Activated naive CD8-positive, alpha-beta T cell treated with anti-CD3 and anti-CD28 coated beads, Interleukin-2, amount 50 U/mL, for 24 hours (primary cell): ENCODE results near the gene STK32B.

Experiments used
- ATAC-seq: fragments of 150-1000 bp; cut with Tn5 transposase; one replicate; pipeline ENCODE4 v1.10.0; 2021
- DNase-seq: peaks from one replicate; pipeline ENCODE4 v3.0.0; 2021
- H3K27ac Mint-ChIP-seq: one replicate; pipeline ENCODE4 v1.8.0; 2021; ENCODE audit warnings: mild to moderate bottlenecking, mixed read lengths
- H3K27me3 Mint-ChIP-seq: one replicate; pipeline ENCODE4 v1.8.0; 2021; ENCODE audit warnings: mixed read lengths
- H3K36me3 Mint-ChIP-seq: one replicate; pipeline ENCODE4 v1.8.0; 2021; ENCODE audit warnings: low read depth, mixed read lengths
- H3K4me1 Mint-ChIP-seq: one replicate; pipeline ENCODE4 v1.8.0; 2021; ENCODE audit warnings: mixed read lengths
- H3K4me3 Mint-ChIP-seq: one replicate; pipeline ENCODE4 v1.8.0; 2021; ENCODE audit warnings: mild to moderate bottlenecking, moderate library complexity, mixed read lengths
- H3K9me3 Mint-ChIP-seq: one replicate; pipeline ENCODE4 v1.8.0; 2021; ENCODE audit warnings: mixed read lengths

Gene STK32B

DNA sequence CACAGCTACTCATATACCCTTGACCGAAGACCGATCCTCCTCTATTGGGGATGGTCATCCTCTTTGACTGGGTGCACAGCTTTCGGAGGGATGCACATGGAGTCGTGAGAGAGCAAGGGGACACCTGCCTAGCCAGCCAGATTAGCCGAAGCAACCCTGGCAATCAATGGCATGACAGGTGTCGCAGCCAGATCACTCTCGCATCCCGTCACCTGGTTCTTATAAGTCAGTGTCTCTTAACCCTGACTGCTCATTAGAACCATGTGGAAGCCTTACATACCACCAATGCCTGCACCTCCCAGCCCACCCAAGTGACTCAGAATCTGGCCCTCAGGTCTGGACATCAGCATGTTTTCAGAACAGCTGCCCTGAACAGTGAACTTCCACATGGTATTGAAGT, 407.4 kb downstream of the STK32B start:
- Mint-ChIP-seq H3K27me3 (no peaks in the 10 kb centered on the region), H3K4me3 (no peak overlapping the region), H3K4me1 (no peaks in the 10 kb centered on the region), H3K9me3 (no peaks in the 10 kb centered on the region), H3K36me3 (no peaks in the 10 kb centered on the region), H3K27ac (no peak overlapping the region)
- no peak for DNase-seq
- ATAC-seq, result no peak

GRCh38 chr4:5459236-5459635, 408.0 kb downstream of the STK32B start:
- Mint-ChIP-seq H3K27me3 (no peaks in the 10 kb centered on the region), H3K36me3 (no peaks in the 10 kb centered on the region), H3K4me1 (no peaks in the 10 kb centered on the region), H3K27ac (no peak overlapping the region), H3K9me3 (no peaks in the 10 kb centered on the region), H3K4me3 (no peak overlapping the region)
- no peak for ATAC-seq
- DNase-seq, result no peak

DNA sequence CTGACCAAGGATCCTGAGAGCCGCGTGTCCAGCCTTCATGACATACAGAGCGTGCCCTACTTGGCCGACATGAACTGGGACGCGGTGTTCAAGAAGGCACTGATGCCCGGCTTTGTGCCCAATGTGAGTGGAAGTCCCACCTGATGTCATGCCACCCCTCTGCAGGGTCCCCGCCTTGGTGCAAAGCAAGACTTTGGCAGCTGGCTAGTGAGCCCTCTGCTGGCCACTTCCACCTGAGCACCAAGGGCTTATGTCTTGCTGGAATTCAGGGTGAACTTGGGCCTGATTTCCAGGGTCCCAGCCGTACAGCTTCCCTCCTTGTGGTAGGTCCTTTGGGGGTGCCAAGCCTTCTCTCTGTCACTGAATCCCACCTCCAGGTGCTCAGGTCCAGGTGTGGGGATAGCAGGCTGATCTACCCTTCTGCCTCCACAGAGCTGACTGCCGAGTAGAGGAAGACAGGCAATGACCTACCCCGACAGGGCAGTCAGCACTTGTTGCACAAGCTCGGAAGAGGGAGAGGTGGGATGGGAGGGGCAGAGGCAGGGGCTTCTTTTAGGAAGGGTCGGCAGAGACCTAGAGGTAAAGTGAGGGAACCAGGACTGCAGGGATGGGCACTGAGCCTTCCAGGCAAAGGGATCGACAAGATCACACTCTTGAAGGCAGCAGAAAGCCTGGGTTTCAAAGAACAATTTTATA, 409.0 kb downstream of the STK32B start:
- H3K27me3 Mint-ChIP-seq, result no peaks in the 10 kb centered on the region
- ATAC-seq, result no peak
- no peak overlapping the region for H3K27ac Mint-ChIP-seq
- DNase-seq, result peak; percentile 7
- H3K36me3 Mint-ChIP-seq, result no peaks in the 10 kb centered on the region
- H3K4me3 Mint-ChIP-seq, result no peak overlapping the region
- H3K9me3 Mint-ChIP-seq, result no peaks in the 10 kb centered on the region
- no peaks in the 10 kb centered on the region for H3K4me1 Mint-ChIP-seq

DNA sequence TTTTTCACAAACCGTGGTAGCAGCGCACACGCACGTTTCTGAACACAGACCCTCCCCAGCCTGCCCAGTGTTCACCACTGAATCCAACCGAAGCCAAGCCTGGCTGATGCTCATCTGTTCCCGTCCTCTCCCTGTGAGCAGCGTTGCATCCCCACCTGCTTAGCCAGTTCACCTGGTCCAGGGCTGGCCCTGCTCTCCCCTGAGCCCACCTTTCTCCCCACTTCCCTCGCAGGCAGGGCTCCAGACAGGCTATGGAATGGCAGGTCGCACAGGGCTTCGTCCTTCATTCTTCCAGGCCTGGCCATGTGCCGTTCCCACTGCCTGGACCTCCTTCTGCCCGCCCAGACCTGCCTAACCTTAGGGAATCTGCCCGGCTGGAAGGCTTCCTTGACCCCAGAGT, 410.2 kb downstream of the STK32B start:
- Mint-ChIP-seq H3K4me3 (no peak overlapping the region), H3K27ac (no peak overlapping the region), H3K27me3 (no peaks in the 10 kb centered on the region), H3K36me3 (no peaks in the 10 kb centered on the region), H3K9me3 (no peaks in the 10 kb centered on the region), H3K4me1 (no peaks in the 10 kb centered on the region)
- ATAC-seq (no peak), DNase-seq (no peak)

DNA sequence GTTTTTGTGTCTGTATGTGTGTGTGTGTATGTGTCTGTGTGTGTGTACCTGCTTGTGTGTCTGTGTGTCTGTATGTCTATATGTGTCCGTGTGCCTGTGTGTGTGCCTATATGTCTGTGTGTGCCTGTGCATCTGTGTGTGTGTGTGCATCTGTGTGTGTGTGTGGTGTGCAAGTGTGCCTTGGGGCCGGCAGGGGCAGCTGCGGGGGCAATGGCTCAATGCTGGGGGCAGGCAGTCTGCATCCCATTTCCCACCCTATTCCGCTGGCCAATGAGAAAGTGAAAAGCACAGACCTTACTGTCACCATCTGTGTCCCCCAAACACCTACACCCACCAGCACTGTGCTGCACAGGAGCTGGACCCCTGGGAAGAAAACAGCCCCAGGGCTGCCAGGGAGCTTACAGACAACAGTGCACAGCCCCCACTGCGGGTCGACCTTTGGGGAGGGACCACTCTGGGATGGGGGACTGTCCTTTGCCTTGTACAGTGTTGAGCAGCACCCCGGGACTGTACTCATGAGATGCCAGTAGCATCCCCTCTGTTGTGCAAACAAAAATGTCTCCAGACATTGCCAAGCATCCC, 411.1 kb downstream of the STK32B start:
- H3K9me3 Mint-ChIP-seq, result no peaks in the 10 kb centered on the region
- DNase-seq (no peak), ATAC-seq (no peak)
- no peaks in the 10 kb centered on the region for H3K27me3 Mint-ChIP-seq
- H3K4me1 Mint-ChIP-seq, result no peaks in the 10 kb centered on the region
- H3K27ac Mint-ChIP-seq, result no peak overlapping the region
- H3K4me3 Mint-ChIP-seq, result no peak overlapping the region
- no peaks in the 10 kb centered on the region for H3K36me3 Mint-ChIP-seq

- DNase-seq, result no peak
- no peak for ATAC-seq
- no peaks in the 10 kb centered on the region for H3K9me3 Mint-ChIP-seq
- H3K4me3 Mint-ChIP-seq, result no peak overlapping the region
- no peaks in the 10 kb centered on the region for H3K27me3 Mint-ChIP-seq
- no peak overlapping the region for H3K27ac Mint-ChIP-seq
- H3K4me1 Mint-ChIP-seq, result no peaks in the 10 kb centered on the region
- no peaks in the 10 kb centered on the region for H3K36me3 Mint-ChIP-seq
Observed at GRCh38 chr4:5462896-5463295, 411.6 kb downstream of the STK32B start.

- Mint-ChIP-seq H3K9me3 (no peaks in the 10 kb centered on the region), H3K36me3 (no peaks in the 10 kb centered on the region), H3K27ac (no peak overlapping the region), H3K4me3 (no peak overlapping the region), H3K27me3 (no peaks in the 10 kb centered on the region), H3K4me1 (no peaks in the 10 kb centered on the region)
- DNase-seq, result no peak
- no peak for ATAC-seq
Observed at GRCh38 chr4:5463361-5463760, 412.1 kb downstream of the STK32B start.

- Mint-ChIP-seq H3K27me3 (no peaks in the 10 kb centered on the region), H3K27ac (no peak overlapping the region), H3K4me1 (no peaks in the 10 kb centered on the region), H3K9me3 (no peaks in the 10 kb centered on the region), H3K36me3 (no peaks in the 10 kb centered on the region), H3K4me3 (no peak overlapping the region)
- DNase-seq (no peak), ATAC-seq (no peak)
Observed at GRCh38 chr4:5463936-5464650, 412.8 kb downstream of the STK32B start.

DNA sequence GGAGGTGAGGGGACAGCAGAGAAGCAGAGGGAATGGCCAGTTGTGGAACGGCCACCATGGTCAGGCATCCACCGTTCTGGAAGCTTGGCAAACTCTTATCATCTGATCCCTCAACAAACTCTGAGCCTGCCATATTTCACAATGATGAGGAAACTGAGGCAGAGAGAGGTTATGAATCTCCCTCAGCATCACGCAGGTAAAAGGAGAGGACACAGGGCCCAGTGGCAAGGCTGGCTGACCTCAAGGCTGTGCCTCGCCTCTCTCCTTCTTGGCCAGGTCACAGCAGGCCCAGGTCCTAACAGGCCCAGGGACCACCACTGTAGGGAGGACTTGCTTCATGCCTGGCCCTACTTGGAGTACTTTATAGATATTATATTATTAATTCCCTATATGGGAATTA, 414.2 kb downstream of the STK32B start:
- Mint-ChIP-seq H3K4me1 (no peaks in the 10 kb centered on the region), H3K4me3 (no peak overlapping the region), H3K9me3 (no peaks in the 10 kb centered on the region), H3K36me3 (no peaks in the 10 kb centered on the region), H3K27ac (no peak overlapping the region), H3K27me3 (no peaks in the 10 kb centered on the region)
- DNase-seq, result no peak
- ATAC-seq, result no peak

GRCh38 chr4:5465956-5466355, 414.7 kb downstream of the STK32B start:
- no peaks in the 10 kb centered on the region for H3K9me3 Mint-ChIP-seq

GRCh38 chr4:5467111-5467510, 415.8 kb downstream of the STK32B start:
- H3K36me3 Mint-ChIP-seq, result no peaks in the 10 kb centered on the region
- no peaks in the 10 kb centered on the region for H3K9me3 Mint-ChIP-seq
- no peak for DNase-seq
- ATAC-seq, result no peak
- H3K27ac Mint-ChIP-seq, result no peak overlapping the region
- H3K27me3 Mint-ChIP-seq, result no peaks in the 10 kb centered on the region
- H3K4me3 Mint-ChIP-seq, result no peak overlapping the region
- H3K4me1 Mint-ChIP-seq, result no peaks in the 10 kb centered on the region

More at GRCh38 chr4:5465956-5466355, 414.7 kb downstream of the STK32B start:
- DNase-seq, result no peak
- Mint-ChIP-seq H3K27me3 (no peaks in the 10 kb centered on the region), H3K27ac (no peak overlapping the region), H3K36me3 (no peaks in the 10 kb centered on the region), H3K4me3 (no peak overlapping the region), H3K4me1 (no peaks in the 10 kb centered on the region)
- ATAC-seq, result no peak

DNA sequence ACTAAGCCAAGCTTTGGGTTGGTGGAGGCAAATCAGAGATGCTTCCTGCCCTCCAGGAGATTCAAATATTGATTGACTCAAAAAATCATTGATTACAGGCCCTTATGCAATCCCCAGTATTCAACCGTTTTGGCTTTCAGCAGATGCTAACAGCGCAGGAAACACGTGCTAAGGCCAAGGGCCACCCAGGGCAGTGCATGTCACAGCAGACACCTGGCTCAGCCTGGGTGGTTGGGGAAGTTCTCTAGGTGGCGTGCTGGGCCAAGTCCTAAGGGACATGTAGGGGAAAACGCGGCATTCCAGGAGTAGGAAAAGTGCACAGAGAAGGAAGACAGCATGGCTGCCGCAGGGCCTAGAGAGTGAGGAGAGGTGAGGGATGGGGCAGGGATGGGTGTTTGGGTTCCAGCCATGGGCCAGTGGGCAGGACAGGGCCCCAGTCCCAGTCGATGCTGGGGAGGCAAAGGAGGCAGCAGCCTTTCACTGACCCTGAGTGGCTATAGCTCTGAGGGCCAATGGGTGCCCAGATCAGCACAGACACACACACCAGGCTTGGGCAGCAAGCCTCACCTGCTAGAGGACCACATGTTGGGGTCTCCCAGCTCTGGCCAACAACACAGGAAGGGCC, 418.0 kb downstream of the STK32B start:
- Mint-ChIP-seq H3K27me3 (no peaks in the 10 kb centered on the region), H3K36me3 (no peaks in the 10 kb centered on the region), H3K4me1 (no peaks in the 10 kb centered on the region), H3K27ac (no peak overlapping the region), H3K4me3 (no peak overlapping the region), H3K9me3 (no peaks in the 10 kb centered on the region)
- DNase-seq (no peak), ATAC-seq (no peak)

- Mint-ChIP-seq H3K27me3 (no peaks in the 10 kb centered on the region), H3K36me3 (no peaks in the 10 kb centered on the region), H3K9me3 (no peaks in the 10 kb centered on the region), H3K4me1 (no peaks in the 10 kb centered on the region), H3K27ac (no peak overlapping the region), H3K4me3 (no peak overlapping the region)
- no peak for ATAC-seq
- DNase-seq, result no peak
Observed at GRCh38 chr4:5469861-5470260, 418.6 kb downstream of the STK32B start.

DNA sequence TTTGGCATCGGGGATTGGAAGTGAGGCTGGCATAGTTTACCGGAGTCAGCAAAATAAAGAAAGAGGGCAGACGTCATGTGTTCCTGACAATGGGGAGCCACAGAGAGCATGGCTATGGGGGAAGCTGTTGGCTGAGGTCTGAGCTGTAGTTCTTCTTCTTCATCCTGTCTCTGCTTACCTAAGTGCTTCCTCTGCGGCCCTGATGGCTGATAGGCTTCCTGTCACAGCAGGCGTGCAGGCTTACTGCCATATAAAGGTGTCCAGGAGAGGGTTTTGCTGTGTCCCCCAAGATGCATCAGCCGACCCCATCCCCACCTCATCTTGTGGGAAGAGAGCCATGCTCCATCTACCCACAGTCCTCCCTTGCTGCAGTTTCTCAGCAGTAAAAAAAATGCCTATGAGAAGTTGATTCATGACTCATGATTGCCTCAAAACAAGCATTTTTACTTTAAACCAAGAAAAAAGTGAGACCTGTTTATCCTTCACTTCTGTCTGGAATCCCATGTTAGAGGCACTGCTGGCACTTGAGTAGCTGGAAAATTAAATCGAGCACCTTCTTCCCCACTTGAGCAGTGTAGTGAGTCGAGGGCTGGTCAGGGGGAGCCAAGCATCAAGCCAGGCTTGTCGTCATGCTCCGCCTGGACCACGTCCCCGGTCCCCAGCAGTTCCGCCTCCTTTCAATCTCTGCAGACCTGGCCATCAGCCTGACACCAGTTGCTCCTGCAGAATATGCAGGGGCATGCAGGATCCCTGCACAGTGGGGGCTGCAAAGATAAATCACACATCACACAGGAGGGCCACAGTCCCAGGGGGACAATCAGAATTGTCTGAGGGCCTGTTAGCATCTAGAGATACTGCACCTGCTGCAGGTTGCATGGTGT, 419.3 kb downstream of the STK32B start:
- Mint-ChIP-seq H3K27me3 (no peaks in the 10 kb centered on the region), H3K4me3 (no peak overlapping the region), H3K9me3 (no peaks in the 10 kb centered on the region), H3K36me3 (no peaks in the 10 kb centered on the region), H3K27ac (no peak overlapping the region), H3K4me1 (no peaks in the 10 kb centered on the region)
- no peak for DNase-seq
- ATAC-seq, result no peak
